Peyer's patch (tissue), 4 donors: ENCODE measurements around the gene DOCK11.

ENCODE experiments used
- CTCF ChIP-seq, 6 experiments: fragments of 450-650 bp in 4 of 6; fragments of 200-600 bp in 2 of 6; sonication (generic) in 1 of 6; IDR thresholded peaks; one replicate each; pipeline ENCODE4 v1.5.1; 2017 to 2019; ENCODE audit warnings: antibody characterized with exemption in 6 of 6, mild to moderate bottlenecking in 3 of 6, moderate library complexity in 1 of 6
- POLR2A ChIP-seq, 2 donors: fragments of 450-650 bp; IDR thresholded peaks; one replicate each; pipeline ENCODE4 v1.5.1; 2017; ENCODE audit warnings: antibody characterized with exemption in 2 of 2, mild to moderate bottlenecking in 2 of 2, moderate library complexity in 2 of 2

GRCh38 chrX:118499295-118499694, 3.7 kb downstream of the DOCK11 start:
- TF ChIP-seq CTCF (IDR thresholded peaks at IDR 0.05), result no peak
- no peak for TF ChIP-seq POLR2A (IDR thresholded peaks at IDR 0.05)
